ENCODE results near the gene XPR1. TPM values are rescaled to one million over a fixed set of nuclear protein-coding genes. Genes with fewer than 3 reads are reported as not detected.

The XPR1 gene
- total RNA-seq, 1 experiment from 2014 or later: 39.7 TPM

DNA sequence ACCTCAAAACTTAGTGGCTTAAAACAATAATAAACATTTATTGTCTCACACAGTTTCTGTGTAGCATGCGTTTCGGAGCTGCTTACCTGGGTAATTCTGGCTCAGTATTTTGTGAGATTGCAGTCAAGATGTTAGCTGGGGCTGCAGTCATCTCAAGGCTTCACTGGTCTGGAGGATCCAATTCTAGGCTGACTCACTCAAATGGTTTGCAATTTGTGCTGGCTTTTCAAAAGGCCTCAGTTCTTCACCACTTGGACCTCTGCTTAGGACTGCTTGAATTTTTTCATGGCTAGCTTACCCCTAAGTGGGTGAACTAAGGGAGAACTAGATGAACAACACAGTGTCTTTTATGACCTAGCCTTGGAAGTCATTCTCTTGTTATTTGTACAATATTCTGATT lies 21.0 kb downstream of the XPR1 start:
- intact Hi-C loops (cut with micrococcal nuclease): no loop called here
- Mint-ChIP-seq H3K4me3 (ENCODE audit: unreplicated experiment) (no peak overlapping the region), H3K27me3 (ENCODE audit: insufficient read depth, unreplicated experiment) (no peaks in the 10 kb centered on the region), H3K27ac (ENCODE audit: low read depth, unreplicated experiment) (no peak overlapping the region), H3K9me3 (ENCODE audit: unreplicated experiment) (peaks cover under 1% of the 10 kb centered on the region), H3K4me1 (ENCODE audit: insufficient read depth, unreplicated experiment) (peaks cover 11% of the 10 kb centered on the region), H3K36me3 (ENCODE audit: insufficient read depth, unreplicated experiment) (no peaks in the 10 kb centered on the region)
- DNase-seq (ENCODE audit: unreplicated experiment): no peak
- POLR2A ChIA-PET: interaction anchor here (0.7 to 1.6 kb wide), 7 partner anchors 8 to 150 kb away, joined by 3 to 8 read pairs (median 4); partner anchors contain the start of gene XPR1
- BruUV-seq (replicated peaks): TSS peak; percentile 8
- TF ChIP-seq, protein P1, sequence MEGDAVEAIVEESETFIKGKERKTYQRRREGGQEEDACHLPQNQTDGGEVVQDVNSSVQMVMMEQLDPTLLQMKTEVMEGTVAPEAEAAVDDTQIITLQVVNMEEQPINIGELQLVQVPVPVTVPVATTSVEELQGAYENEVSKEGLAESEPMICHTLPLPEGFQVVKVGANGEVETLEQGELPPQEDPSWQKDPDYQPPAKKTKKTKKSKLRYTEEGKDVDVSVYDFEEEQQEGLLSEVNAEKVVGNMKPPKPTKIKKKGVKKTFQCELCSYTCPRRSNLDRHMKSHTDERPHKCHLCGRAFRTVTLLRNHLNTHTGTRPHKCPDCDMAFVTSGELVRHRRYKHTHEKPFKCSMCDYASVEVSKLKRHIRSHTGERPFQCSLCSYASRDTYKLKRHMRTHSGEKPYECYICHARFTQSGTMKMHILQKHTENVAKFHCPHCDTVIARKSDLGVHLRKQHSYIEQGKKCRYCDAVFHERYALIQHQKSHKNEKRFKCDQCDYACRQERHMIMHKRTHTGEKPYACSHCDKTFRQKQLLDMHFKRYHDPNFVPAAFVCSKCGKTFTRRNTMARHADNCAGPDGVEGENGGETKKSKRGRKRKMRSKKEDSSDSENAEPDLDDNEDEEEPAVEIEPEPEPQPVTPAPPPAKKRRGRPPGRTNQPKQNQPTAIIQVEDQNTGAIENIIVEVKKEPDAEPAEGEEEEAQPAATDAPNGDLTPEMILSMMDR (IDR thresholded peaks at IDR 0.05; ENCODE audit: unreplicated experiment): no peak
- CTCF ChIA-PET: interaction anchor here (0.6 to 1.5 kb wide), 5 partner anchors 14 to 439 kb away, joined by 3 to 7 read pairs (median 6); no protein-coding TSS in a partner anchor

DNA sequence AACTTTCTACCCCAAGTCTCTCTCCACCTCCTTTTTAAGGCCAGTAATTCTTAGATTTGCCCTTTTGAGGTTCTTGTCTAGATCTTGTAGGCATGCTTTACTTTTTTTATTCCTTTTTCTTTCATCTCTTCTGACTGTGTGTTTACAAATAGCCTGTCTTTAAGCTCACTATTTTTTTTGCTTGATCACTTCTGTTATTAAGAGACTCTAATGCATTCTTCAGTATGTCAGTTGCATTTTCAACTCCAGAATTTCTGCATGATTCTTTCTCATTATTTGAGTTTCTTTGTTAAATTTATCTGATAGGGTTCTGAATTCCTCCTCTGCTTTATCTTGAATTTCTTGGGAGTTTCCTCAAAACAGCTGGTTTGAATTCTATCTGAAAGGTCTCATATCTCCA lies 30.9 kb downstream of the XPR1 start:
- Mint-ChIP-seq H3K9me3 (ENCODE audit: unreplicated experiment) (peaks cover 43% of the 10 kb centered on the region), H3K4me1 (ENCODE audit: insufficient read depth, unreplicated experiment) (no peaks in the 10 kb centered on the region), H3K27ac (ENCODE audit: low read depth, unreplicated experiment) (no peak overlapping the region), H3K36me3 (ENCODE audit: insufficient read depth, unreplicated experiment) (peaks cover 11% of the 10 kb centered on the region), H3K4me3 (ENCODE audit: unreplicated experiment) (no peak overlapping the region), H3K27me3 (ENCODE audit: insufficient read depth, unreplicated experiment) (no peaks in the 10 kb centered on the region)
- no peak for DNase-seq (ENCODE audit: unreplicated experiment)
- intact Hi-C loops (cut with micrococcal nuclease): no loop called here
- no TSS peak for BruUV-seq (replicated peaks)
- ChIA-PET CTCF (interaction anchor here (1.0 to 2.0 kb wide), 2 partner anchors 12 to 15 kb away, joined by 3 to 4 read pairs; no protein-coding TSS in a partner anchor), POLR2A (interaction anchor here (1.2 kb wide), 1 partner anchor 11 kb away, joined by 4 read pairs; no protein-coding TSS in a partner anchor)
- TF ChIP-seq, protein P1 (IDR thresholded peaks at IDR 0.05; ENCODE audit: unreplicated experiment): no peak

DNA sequence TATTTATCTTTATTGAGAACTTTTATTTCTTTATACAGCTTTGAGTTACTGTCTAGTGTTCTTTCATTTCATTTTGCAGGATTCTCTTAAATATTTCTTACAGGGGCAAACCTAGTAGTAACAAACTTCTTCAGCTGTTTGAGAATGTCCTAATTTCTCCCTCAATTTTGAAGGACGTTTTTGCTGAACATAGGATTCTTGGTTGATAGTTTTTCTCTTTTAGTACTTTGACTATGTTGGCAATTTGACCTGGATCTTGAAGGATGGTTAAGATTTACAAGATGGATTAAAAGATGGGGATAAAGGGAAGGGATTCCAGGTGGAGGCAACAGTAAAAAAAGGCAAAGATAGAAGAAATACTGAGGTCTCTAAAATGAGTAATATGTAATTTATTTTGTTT lies 38.9 kb downstream of the XPR1 start:
- CTCF ChIA-PET: no interaction called here

DNA sequence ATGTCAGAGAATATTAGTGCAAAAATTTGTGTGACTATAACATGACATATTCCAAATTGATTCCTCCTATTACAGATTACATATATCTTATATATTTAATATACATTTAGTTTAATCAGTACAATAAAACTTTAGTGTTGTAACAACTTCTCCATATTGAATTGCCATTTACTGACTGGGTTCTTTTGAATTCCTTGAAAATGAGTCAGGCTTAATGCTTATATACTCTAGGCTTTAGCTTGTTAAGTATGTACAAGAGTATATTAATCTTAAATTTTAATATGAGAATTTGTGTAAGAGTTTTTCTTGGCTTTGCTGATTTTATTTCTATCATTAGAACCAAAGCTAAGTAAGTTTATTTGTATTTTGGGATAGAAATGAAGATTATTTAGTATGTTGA lies 40.3 kb downstream of the XPR1 start:
- Mint-ChIP-seq H3K4me3 (ENCODE audit: unreplicated experiment) (no peak overlapping the region), H3K36me3 (ENCODE audit: insufficient read depth, unreplicated experiment) (no peaks in the 10 kb centered on the region), H3K27ac (ENCODE audit: low read depth, unreplicated experiment) (no peak overlapping the region), H3K27me3 (ENCODE audit: insufficient read depth, unreplicated experiment) (no peaks in the 10 kb centered on the region), H3K4me1 (ENCODE audit: insufficient read depth, unreplicated experiment) (peaks cover 12% of the 10 kb centered on the region), H3K9me3 (ENCODE audit: unreplicated experiment) (peaks cover 20% of the 10 kb centered on the region)
- CTCF ChIA-PET: interaction anchor here (0.6 kb wide), 1 partner anchor 118 kb away, joined by 3 read pairs; no protein-coding TSS in a partner anchor
- intact Hi-C loops (cut with micrococcal nuclease): no loop called here
- BruUV-seq (replicated peaks): no TSS peak
- TF ChIP-seq, protein P1 (IDR thresholded peaks at IDR 0.05; ENCODE audit: unreplicated experiment): no peak
- POLR2A ChIA-PET: no interaction called here
- DNase-seq (ENCODE audit: unreplicated experiment): peak; percentile 23

More for the DNA sequence above, 38.9 kb downstream of the XPR1 start:
- Mint-ChIP-seq H3K4me3 (ENCODE audit: unreplicated experiment) (no peak overlapping the region), H3K36me3 (ENCODE audit: insufficient read depth, unreplicated experiment) (no peaks in the 10 kb centered on the region), H3K27ac (ENCODE audit: low read depth, unreplicated experiment) (no peak overlapping the region), H3K27me3 (ENCODE audit: insufficient read depth, unreplicated experiment) (no peaks in the 10 kb centered on the region), H3K4me1 (ENCODE audit: insufficient read depth, unreplicated experiment) (peaks cover 12% of the 10 kb centered on the region), H3K9me3 (ENCODE audit: unreplicated experiment) (peaks cover 20% of the 10 kb centered on the region)
- BruUV-seq (replicated peaks): no TSS peak
- intact Hi-C loops (cut with micrococcal nuclease): no loop called here
- TF ChIP-seq, protein P1 (IDR thresholded peaks at IDR 0.05; ENCODE audit: unreplicated experiment): no peak
- no peak for DNase-seq (ENCODE audit: unreplicated experiment)
- POLR2A ChIA-PET: interaction anchor here (1.1 kb wide), 1 partner anchor 8 kb away, joined by 4 read pairs; no protein-coding TSS in a partner anchor
